DND-41 (cell line): ENCODE data around the gene C1QTNF12.

Experiments used
- ATAC-seq: fragments of 200-7000 bp; cut with Tn5 transposase; 3 replicates; pipeline ENCODE4 v1.9.1; 2021; ENCODE audit warnings: low read depth; ENCODE audit not compliant: insufficient read depth
- DNase-seq: peaks from one replicate; pipeline ENCODE4 v3.0.0-alpha.2; 2020
- H2AFZ ChIP-seq: 2 replicates; pipeline ENCODE4 v1.6.0; 2012; ENCODE audit warnings: low read depth, low read length
- H3K27ac ChIP-seq: 2 replicates; pipeline ENCODE4 v1.5.1; 2012; ENCODE audit warnings: low read length, inconsistent platforms
- H3K27me3 ChIP-seq: fragments of 200-600 bp; sonication (generic); 2 replicates; pipeline ENCODE4 v1.6.0; 2012; ENCODE audit warnings: low read length, mild to moderate bottlenecking, inconsistent platforms; ENCODE audit not compliant: insufficient read depth, poor library complexity
- H3K36me3 ChIP-seq: 2 replicates; pipeline ENCODE4 v1.5.1; 2012; ENCODE audit warnings: low read length, inconsistent platforms; ENCODE audit not compliant: insufficient read depth
- H3K4me1 ChIP-seq: 2 replicates; pipeline ENCODE4 v1.5.1; 2012; ENCODE audit warnings: mild to moderate bottlenecking, low read length; ENCODE audit not compliant: insufficient read depth
- H3K4me2 ChIP-seq: 2 replicates; pipeline ENCODE4 v1.6.0; 2012; ENCODE audit warnings: mild to moderate bottlenecking, moderate library complexity, low read length, inconsistent platforms; ENCODE audit not compliant: insufficient read depth
- H3K4me3 ChIP-seq, 2 experiments: fragments of 200-600 bp in 1 of 2; shearing (Covaris generic) in 1 of 2; 2 replicates each; pipeline ENCODE4 v1.5.1; 2012 to 2016; ENCODE audit warnings: inconsistent platforms in 2 of 2, low read length in 2 of 2, mild to moderate bottlenecking in 2 of 2, low read depth in 1 of 2, moderate library complexity in 1 of 2
- H3K79me2 ChIP-seq: 2 replicates; pipeline ENCODE4 v1.6.0; 2012; ENCODE audit warnings: low read length, inconsistent platforms; ENCODE audit not compliant: insufficient read depth
- H3K9ac ChIP-seq: 2 replicates; pipeline ENCODE4 v1.6.0; 2012; ENCODE audit warnings: low read depth, mild to moderate bottlenecking, inconsistent platforms, low read length, moderate library complexity
- H3K9me3 ChIP-seq: 2 replicates; pipeline ENCODE4 v1.5.1; 2012; ENCODE audit warnings: low read length, moderate library complexity, mild to moderate bottlenecking, inconsistent platforms; ENCODE audit not compliant: insufficient read depth, severe bottlenecking
- H4K20me1 ChIP-seq: 2 replicates; pipeline ENCODE4 v1.6.0; 2012; ENCODE audit warnings: low read length; ENCODE audit not compliant: insufficient read depth
- EZH2 ChIP-seq: IDR thresholded peaks from 3 replicates; pipeline ENCODE4 v1.6.1; 2012; ENCODE audit warnings: borderline replicate concordance, low read depth, mild to moderate bottlenecking, moderate library complexity, low read length, inconsistent platforms; ENCODE audit not compliant: severe bottlenecking
- TF ChIP-seq, protein P1 (sequence below): IDR thresholded peaks from 2 replicates; pipeline ENCODE4 v1.5.1; 2012; ENCODE audit warnings: borderline replicate concordance, low read length, moderate library complexity, mild to moderate bottlenecking; ENCODE audit not compliant: poor library complexity, severe bottlenecking; ENCODE audit errors: extremely low read depth

The C1QTNF12 gene

DNA sequence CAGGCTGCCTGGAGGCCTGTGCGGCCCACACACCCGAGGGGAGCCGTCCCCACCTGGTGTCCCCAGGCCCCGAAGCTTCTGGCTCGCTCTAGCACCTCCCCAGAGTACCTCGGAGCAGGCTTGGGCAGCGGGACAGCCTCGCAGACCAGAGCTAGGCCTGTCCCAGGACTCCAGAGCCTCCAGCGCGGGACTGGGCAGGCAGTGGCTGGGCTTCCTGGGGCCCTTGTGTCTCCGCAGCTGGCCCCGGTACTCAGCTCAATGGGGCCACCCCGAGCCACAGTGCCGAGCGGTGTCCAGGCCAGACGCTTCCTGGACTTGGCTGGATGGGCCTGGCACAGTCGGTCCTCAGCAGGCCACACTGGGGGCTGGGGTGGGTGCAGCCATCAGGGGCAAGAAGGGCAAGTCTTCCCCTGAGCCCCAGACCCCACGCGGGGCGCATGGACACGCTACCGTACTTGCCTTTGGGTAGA is 38.6 kb upstream of the C1QTNF12 start:
- no peaks in the 10 kb centered on the region for H3K27me3 ChIP-seq
- DNase-seq: no peak
- H3K4me1 ChIP-seq: no peaks in the 10 kb centered on the region
- no peak for TF ChIP-seq EZH2
- TF ChIP-seq, protein P1, sequence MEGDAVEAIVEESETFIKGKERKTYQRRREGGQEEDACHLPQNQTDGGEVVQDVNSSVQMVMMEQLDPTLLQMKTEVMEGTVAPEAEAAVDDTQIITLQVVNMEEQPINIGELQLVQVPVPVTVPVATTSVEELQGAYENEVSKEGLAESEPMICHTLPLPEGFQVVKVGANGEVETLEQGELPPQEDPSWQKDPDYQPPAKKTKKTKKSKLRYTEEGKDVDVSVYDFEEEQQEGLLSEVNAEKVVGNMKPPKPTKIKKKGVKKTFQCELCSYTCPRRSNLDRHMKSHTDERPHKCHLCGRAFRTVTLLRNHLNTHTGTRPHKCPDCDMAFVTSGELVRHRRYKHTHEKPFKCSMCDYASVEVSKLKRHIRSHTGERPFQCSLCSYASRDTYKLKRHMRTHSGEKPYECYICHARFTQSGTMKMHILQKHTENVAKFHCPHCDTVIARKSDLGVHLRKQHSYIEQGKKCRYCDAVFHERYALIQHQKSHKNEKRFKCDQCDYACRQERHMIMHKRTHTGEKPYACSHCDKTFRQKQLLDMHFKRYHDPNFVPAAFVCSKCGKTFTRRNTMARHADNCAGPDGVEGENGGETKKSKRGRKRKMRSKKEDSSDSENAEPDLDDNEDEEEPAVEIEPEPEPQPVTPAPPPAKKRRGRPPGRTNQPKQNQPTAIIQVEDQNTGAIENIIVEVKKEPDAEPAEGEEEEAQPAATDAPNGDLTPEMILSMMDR: no peak
- no peaks in the 10 kb centered on the region for H3K36me3 ChIP-seq
- no peak overlapping the region for H2AFZ ChIP-seq
- H4K20me1 ChIP-seq: no peaks in the 10 kb centered on the region
- no peaks in the 10 kb centered on the region for H3K79me2 ChIP-seq
- H3K4me3 ChIP-seq: no peak overlapping the region
- H3K9me3 ChIP-seq: no peaks in the 10 kb centered on the region
- no peak overlapping the region for H3K9ac ChIP-seq
- no peak overlapping the region for H3K27ac ChIP-seq
- H3K4me2 ChIP-seq: no peak overlapping the region
- no peak for ATAC-seq

GRCh38 chr1:1284221-1285101 is 37.9 kb upstream of the C1QTNF12 start:
- ATAC-seq (no peak; the same call in 2 of the 3 replicates), DNase-seq (no peak)
- H3K27me3 ChIP-seq: no peaks in the 10 kb centered on the region
- no peak overlapping the region for H3K9ac ChIP-seq
- H3K4me2 ChIP-seq: no peak overlapping the region
- no peaks in the 10 kb centered on the region for H3K36me3 ChIP-seq
- no peak for TF ChIP-seq EZH2
- TF ChIP-seq, protein P1: no peak
- H3K4me1 ChIP-seq: no peaks in the 10 kb centered on the region
- no peak overlapping the region for H3K4me3 ChIP-seq
- no peaks in the 10 kb centered on the region for H3K9me3 ChIP-seq
- H3K79me2 ChIP-seq: no peaks in the 10 kb centered on the region
- H2AFZ ChIP-seq: no peak overlapping the region
- no peaks in the 10 kb centered on the region for H4K20me1 ChIP-seq
- H3K27ac ChIP-seq: no peak overlapping the region

DNA sequence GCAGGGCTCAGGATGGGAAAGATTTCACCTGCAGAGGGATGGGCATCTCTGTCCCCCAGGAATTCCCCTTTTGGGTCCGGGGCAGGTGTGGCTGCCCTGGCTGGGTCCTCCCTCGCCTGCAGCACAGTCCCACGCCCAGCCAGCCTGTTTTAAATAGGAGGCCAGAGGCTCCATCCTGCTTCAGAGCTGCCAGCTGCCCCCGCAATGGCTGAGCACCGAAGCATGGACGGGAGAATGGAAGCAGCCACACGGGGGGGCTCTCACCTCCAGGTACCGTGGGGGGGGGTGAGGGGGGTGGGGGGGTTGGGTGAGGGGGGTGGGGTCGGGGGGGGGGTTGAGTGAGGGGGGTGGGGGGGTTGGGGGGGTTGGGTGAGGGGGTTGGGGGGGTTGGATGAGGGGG is 37.3 kb upstream of the C1QTNF12 start:
- Histone ChIP-seq H3K27me3 (no peaks in the 10 kb centered on the region), H3K4me3 (no peak overlapping the region), H3K27ac (no peak overlapping the region), H2AFZ (no peak overlapping the region), H3K9ac (no peak overlapping the region), H3K4me2 (no peak overlapping the region), H4K20me1 (no peaks in the 10 kb centered on the region), H3K4me1 (no peaks in the 10 kb centered on the region), H3K36me3 (no peaks in the 10 kb centered on the region), H3K9me3 (no peaks in the 10 kb centered on the region), H3K79me2 (no peaks in the 10 kb centered on the region)
- no peak for DNase-seq
- no peak for TF ChIP-seq EZH2
- TF ChIP-seq, protein P1: peak; percentile 6
- no peak for ATAC-seq
